Thyroid gland (tissue), 4 donors: ENCODE data around the gene SCN7A. TPM values are rescaled to one million over a fixed set of nuclear protein-coding genes. Genes with fewer than 3 reads are reported as not detected.

Experiments
- DNase-seq, 2 donors: peaks; one replicate each; pipeline ENCODE4 v3.0.0-alpha.2; 2019
- H3K27ac ChIP-seq, 3 donors: fragments of 200-600 bp; sonication (generic); 1 replicate in 2 of 3; 2 replicates in 1 of 3; pipeline ENCODE4 v1.5.1; 2016 to 2019; ENCODE audit warnings: mild to moderate bottlenecking in 1 of 3, moderate library complexity in 1 of 3
- H3K27me3 ChIP-seq: fragments of 200-600 bp; sonication (generic); one replicate; pipeline ENCODE4 v1.5.1; 2019
- H3K36me3 ChIP-seq, 2 donors: fragments of 200-600 bp; sonication (generic); one replicate each; pipeline ENCODE4 v1.5.1; 2016 to 2019
- H3K4me1 ChIP-seq, 2 donors: fragments of 200-600 bp; sonication (generic); one replicate each; pipeline ENCODE4 v1.5.1; 2017 to 2019
- H3K4me3 ChIP-seq, 3 donors: fragments of 200-600 bp; sonication (generic); replicated peaks in 1 of 3; 1 replicate in 2 of 3; 2 replicates in 1 of 3; pipeline ENCODE4 v1.5.1; 2016; ENCODE audit warnings: mild to moderate bottlenecking in 1 of 3
- H3K9me3 ChIP-seq: fragments of 200-600 bp; sonication (generic); one replicate; pipeline ENCODE4 v1.5.1; 2017
- CTCF ChIP-seq, 6 experiments: fragments of 200-600 bp in 3 of 6; fragments of 450-650 bp in 3 of 6; sonication (generic) in 3 of 6; IDR thresholded peaks; one replicate each; pipeline ENCODE4 v1.5.1; 2016 to 2019; ENCODE audit warnings: antibody characterized with exemption in 6 of 6, mild to moderate bottlenecking in 2 of 6, inconsistent platforms in 1 of 6, moderate library complexity in 1 of 6
- POLR2A ChIP-seq, 2 donors: fragments of 450-650 bp; IDR thresholded peaks; one replicate each; pipeline ENCODE4 v1.6.1; 2017; ENCODE audit warnings: antibody characterized with exemption in 2 of 2, mild to moderate bottlenecking in 2 of 2, moderate library complexity in 1 of 2
- WGBS, 2 donors: methylation state at CpG; one replicate each; pipeline ENCODE4 v1.1.5; 2017; 5-methylcytosine and 5-hydroxymethylcytosine counted together
- intact Hi-C: fragments of 100-400 bp; cut with DNase I; formaldehyde crosslinking; loops from one replicate; pipeline ENCODE4 v1.15.1; 2023
- total RNA-seq, 4 donors: library from RNA; depleted of rRNA; stranded (reverse); fragments of >200 nt; gene quantifications; one replicate each; pipeline ENCODE4 v1.2.3, GENCODE V29; 2016

Gene SCN7A
- total RNA-seq, 4 donors from 2014 or later: 1.6 to 3.0 (median 2.1) TPM

- Histone ChIP-seq H3K27me3 (no peaks in the 10 kb centered on the region), H3K9me3 (no peaks in the 10 kb centered on the region), H3K36me3 (no peaks in the 10 kb centered on the region), H3K4me3 (no peak overlapping the region), H3K4me1 (no peaks in the 10 kb centered on the region), H3K27ac (no peak overlapping the region)
- TF ChIP-seq POLR2A (IDR thresholded peaks at IDR 0.05) (no peak), CTCF (IDR thresholded peaks at IDR 0.05) (no peak)
- WGBS, 2 donors: 76 to 77% methylated on average over 1 of the region's 1 CpG
- intact Hi-C loops: no loop called here
- DNase-seq: no peak
Measured at GRCh38 chr2:166433457-166433856, 60.6 kb downstream of the SCN7A start.

GRCh38 chr2:166432331-166432730, 61.7 kb downstream of the SCN7A start:
- H3K27ac ChIP-seq: no peak overlapping the region
- no peak for DNase-seq
- no peaks in the 10 kb centered on the region for H3K4me1 ChIP-seq
- no peaks in the 10 kb centered on the region for H3K27me3 ChIP-seq
- WGBS, 2 donors: 37 to 65% methylated on average over 1 of the region's 1 CpG
- TF ChIP-seq POLR2A (IDR thresholded peaks at IDR 0.05): no peak
- TF ChIP-seq CTCF (IDR thresholded peaks at IDR 0.05): no peak
- H3K9me3 ChIP-seq: no peaks in the 10 kb centered on the region
- H3K4me3 ChIP-seq: no peak overlapping the region
- intact Hi-C loops: no loop called here
- H3K36me3 ChIP-seq: no peaks in the 10 kb centered on the region

GRCh38 chr2:166424841-166425240, 69.2 kb downstream of the SCN7A start:
- DNase-seq: no peak
- H3K27ac ChIP-seq: no peak overlapping the region
- no peaks in the 10 kb centered on the region for H3K4me1 ChIP-seq
- TF ChIP-seq POLR2A (IDR thresholded peaks at IDR 0.05) (no peak), CTCF (IDR thresholded peaks at IDR 0.05) (no peak)
- H3K27me3 ChIP-seq: no peaks in the 10 kb centered on the region
- no peak overlapping the region for H3K4me3 ChIP-seq
- 89 to 91% methylated on average over 5 of the region's 5 CpGs for WGBS, 2 donors
- intact Hi-C loops: no loop called here
- H3K9me3 ChIP-seq: no peaks in the 10 kb centered on the region
- no peaks in the 10 kb centered on the region for H3K36me3 ChIP-seq

GRCh38 chr2:166419616-166419934, 74.5 kb downstream of the SCN7A start:
- Histone ChIP-seq H3K9me3 (no peaks in the 10 kb centered on the region), H3K27ac (no peak overlapping the region), H3K36me3 (no peaks in the 10 kb centered on the region), H3K4me3 (no peak overlapping the region), H3K4me1 (no peaks in the 10 kb centered on the region), H3K27me3 (no peaks in the 10 kb centered on the region)
- intact Hi-C loops: no loop called here
- no peak for TF ChIP-seq POLR2A (IDR thresholded peaks at IDR 0.05)
- TF ChIP-seq CTCF (IDR thresholded peaks at IDR 0.05): peak in 3 of 6 experiments; percentile 16 to 40 (median 32)
- DNase-seq: no peak
- WGBS, 2 donors: 25 to 40% methylated on average over 2 of the region's 2 CpGs

GRCh38 chr2:166418853-166419615, 75.0 kb downstream of the SCN7A start:
- Histone ChIP-seq H3K36me3 (no peaks in the 10 kb centered on the region), H3K27me3 (no peaks in the 10 kb centered on the region), H3K27ac (no peak overlapping the region), H3K4me1 (no peaks in the 10 kb centered on the region), H3K4me3 (no peak overlapping the region), H3K9me3 (no peaks in the 10 kb centered on the region)
- intact Hi-C loops: no loop called here
- TF ChIP-seq CTCF (IDR thresholded peaks at IDR 0.05) (no peak), POLR2A (IDR thresholded peaks at IDR 0.05) (no peak)
- WGBS, 2 donors: 47 to 53% methylated on average over 5 of the region's 5 CpGs
- no peak for DNase-seq
